ENCODE results near the gene TOB1. TPM values are rescaled to one million over a fixed set of nuclear protein-coding genes. Genes with fewer than 3 reads are reported as not detected.

Gene TOB1
- polyA plus RNA-seq, 1 experiment, result 20.3 TPM

- POLR2A ChIA-PET, result interaction anchor here (7.7 kb wide), 1 partner anchor 17 kb away, joined by 79 read pairs; the partner anchor contains the start of gene TOB1
These were observed 17.4 kb downstream of the TOB1 start for GRCh38 chr17:50848711-50849110.

DNA sequence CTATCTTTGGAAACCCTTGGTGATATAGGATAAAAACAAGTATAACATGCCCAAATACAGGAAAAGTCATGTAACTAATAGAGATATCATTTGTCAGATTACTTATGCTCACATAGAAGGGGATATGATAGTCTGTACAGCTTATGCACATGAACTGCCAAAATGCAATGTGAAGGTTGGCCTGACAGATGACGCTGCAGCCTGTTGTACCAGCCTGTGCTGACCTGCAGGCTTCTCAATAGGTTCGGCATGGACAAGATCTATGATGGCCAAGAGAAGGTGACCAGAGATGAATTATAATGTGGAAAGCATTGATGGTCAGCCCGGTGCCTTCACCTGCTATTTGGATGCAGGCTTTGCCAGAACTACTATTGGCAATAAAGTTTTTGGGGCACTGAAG is 18.1 kb downstream of the TOB1 start:
- DNase-seq (ENCODE audit: low read depth, low spot score), result no peak
- Histone ChIP-seq H3K9me3 (ENCODE audit: control insufficient read depth, insufficient read depth, low read length) (no peaks in the 10 kb centered on the region), H3K27ac (ENCODE audit: low read depth, low read length) (no peak overlapping the region), H3K4me3 (ENCODE audit: low read depth, low read length) (no peak overlapping the region), H3K27me3 (ENCODE audit: control insufficient read depth, insufficient read depth, low read length) (no peaks in the 10 kb centered on the region)
- POLR2A ChIA-PET, result interaction anchor here (7.7 kb wide), 1 partner anchor 18 kb away, joined by 79 read pairs; the partner anchor contains the start of gene TOB1
- CTCF ChIA-PET, result interaction anchor here (1.0 to 1.7 kb wide), 3 partner anchors 16 to 65 kb away, joined by 3 to 7 read pairs (median 4); no protein-coding TSS in a partner anchor
- TF ChIP-seq, protein P1, sequence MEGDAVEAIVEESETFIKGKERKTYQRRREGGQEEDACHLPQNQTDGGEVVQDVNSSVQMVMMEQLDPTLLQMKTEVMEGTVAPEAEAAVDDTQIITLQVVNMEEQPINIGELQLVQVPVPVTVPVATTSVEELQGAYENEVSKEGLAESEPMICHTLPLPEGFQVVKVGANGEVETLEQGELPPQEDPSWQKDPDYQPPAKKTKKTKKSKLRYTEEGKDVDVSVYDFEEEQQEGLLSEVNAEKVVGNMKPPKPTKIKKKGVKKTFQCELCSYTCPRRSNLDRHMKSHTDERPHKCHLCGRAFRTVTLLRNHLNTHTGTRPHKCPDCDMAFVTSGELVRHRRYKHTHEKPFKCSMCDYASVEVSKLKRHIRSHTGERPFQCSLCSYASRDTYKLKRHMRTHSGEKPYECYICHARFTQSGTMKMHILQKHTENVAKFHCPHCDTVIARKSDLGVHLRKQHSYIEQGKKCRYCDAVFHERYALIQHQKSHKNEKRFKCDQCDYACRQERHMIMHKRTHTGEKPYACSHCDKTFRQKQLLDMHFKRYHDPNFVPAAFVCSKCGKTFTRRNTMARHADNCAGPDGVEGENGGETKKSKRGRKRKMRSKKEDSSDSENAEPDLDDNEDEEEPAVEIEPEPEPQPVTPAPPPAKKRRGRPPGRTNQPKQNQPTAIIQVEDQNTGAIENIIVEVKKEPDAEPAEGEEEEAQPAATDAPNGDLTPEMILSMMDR (IDR thresholded peaks at IDR 0.05; ENCODE audit: low read depth, low read length), result no peak

More at GRCh38 chr17:50848711-50849110, 17.4 kb downstream of the TOB1 start:
- Histone ChIP-seq H3K9me3 (ENCODE audit: control insufficient read depth, insufficient read depth, low read length) (no peaks in the 10 kb centered on the region), H3K27ac (ENCODE audit: low read depth, low read length) (no peak overlapping the region), H3K27me3 (ENCODE audit: control insufficient read depth, insufficient read depth, low read length) (no peaks in the 10 kb centered on the region), H3K4me3 (ENCODE audit: low read depth, low read length) (no peak overlapping the region)
- DNase-seq (ENCODE audit: low read depth, low spot score), result no peak
- CTCF ChIA-PET, result interaction anchor here (0.7 to 1.7 kb wide), 3 partner anchors 14 to 305 kb away, joined by 3 to 7 read pairs (median 4); partner anchors contain the start of gene NME1
- TF ChIP-seq, protein P1 (IDR thresholded peaks at IDR 0.05; ENCODE audit: low read depth, low read length), result no peak

DNA sequence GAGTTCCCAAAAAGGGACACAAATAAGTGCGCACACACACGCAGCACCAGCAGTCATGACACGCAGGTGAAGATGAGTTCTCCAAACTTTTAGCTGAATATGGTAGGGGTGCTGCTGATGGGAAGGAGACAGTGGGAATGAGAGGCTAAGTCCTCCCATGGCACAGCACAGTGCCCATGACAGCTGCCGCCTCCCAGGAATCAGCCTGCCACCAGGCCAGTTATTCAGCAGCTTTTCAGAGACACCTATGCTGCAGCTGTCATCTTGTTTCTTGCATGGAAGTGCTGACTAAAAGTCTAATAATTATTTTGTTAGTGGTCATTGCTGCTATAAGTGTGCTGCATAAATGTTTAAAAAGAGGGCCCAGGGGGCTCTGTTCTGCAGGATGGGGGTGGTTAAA is 18.6 kb downstream of the TOB1 start:
- Histone ChIP-seq H3K4me3 (ENCODE audit: low read depth, low read length) (no peak overlapping the region), H3K27me3 (ENCODE audit: control insufficient read depth, insufficient read depth, low read length) (no peaks in the 10 kb centered on the region), H3K27ac (ENCODE audit: low read depth, low read length) (no peak overlapping the region), H3K9me3 (ENCODE audit: control insufficient read depth, insufficient read depth, low read length) (no peaks in the 10 kb centered on the region)
- ChIA-PET POLR2A (interaction anchor here (7.7 kb wide), 1 partner anchor 18 kb away, joined by 79 read pairs; the partner anchor contains the start of gene TOB1), CTCF (interaction anchor here (0.6 to 1.7 kb wide), 5 partner anchors 16 to 238 kb away, joined by 3 to 7 read pairs (median 4); no protein-coding TSS in a partner anchor)
- no peak for DNase-seq (ENCODE audit: low read depth, low spot score)
- TF ChIP-seq, protein P1 (IDR thresholded peaks at IDR 0.05; ENCODE audit: low read depth, low read length), result no peak

DNA sequence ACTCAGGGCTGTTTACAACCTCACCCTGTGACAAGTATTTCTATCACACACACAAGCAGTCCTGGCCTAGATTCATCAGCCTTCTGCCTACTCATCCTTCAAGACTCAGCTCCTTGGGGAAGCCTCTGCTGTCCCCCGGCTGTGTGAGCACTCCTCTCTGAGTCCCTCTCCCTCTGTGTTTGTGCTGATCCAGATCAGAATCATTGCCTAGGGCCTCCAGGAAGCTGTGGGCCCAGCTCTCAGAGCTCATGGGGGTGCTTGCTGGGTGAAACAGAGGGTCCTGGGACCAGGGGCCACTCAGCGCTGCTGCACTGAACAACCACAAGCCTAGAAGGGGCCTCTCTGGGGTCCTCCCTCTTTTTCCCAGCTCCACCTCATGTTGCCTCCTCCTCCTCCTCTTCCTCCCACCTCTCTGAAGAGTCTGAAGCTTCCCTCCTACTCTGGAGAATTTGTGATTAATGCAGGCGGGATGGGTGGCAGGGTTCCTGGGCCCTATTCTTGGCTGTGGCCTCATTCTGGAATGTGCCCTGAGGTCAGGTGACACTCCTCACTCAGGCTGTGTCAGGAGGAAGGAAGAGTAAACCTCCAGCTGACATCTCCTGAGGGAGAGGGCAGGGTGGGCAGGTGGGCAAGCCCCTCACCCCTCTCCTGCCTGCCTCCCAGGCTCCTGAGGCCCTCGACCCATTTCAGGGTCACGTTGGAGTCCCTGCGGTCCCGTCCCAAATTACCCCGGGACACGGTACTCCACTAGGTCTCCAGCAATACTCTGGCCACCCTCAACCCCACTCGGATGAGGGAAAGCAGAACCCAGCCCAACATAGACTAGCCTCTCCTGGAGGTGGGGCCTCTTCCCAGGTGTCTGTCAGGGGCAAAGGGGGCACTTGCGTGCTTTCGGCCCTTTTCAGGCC is 20.7 kb downstream of the TOB1 start:
- Histone ChIP-seq H3K4me3 (ENCODE audit: low read depth, low read length) (no peak overlapping the region), H3K27ac (ENCODE audit: low read depth, low read length) (no peak overlapping the region), H3K27me3 (ENCODE audit: control insufficient read depth, insufficient read depth, low read length) (no peaks in the 10 kb centered on the region), H3K9me3 (ENCODE audit: control insufficient read depth, insufficient read depth, low read length) (no peaks in the 10 kb centered on the region)
- TF ChIP-seq, protein P1 (IDR thresholded peaks at IDR 0.05; ENCODE audit: low read depth, low read length), result no peak
- ChIA-PET CTCF (interaction anchor here (1.0 to 6.5 kb wide), 4 partner anchors 8 to 155 kb away, joined by 3 to 192 read pairs (median 6); no protein-coding TSS in a partner anchor), POLR2A (interaction anchor here (1.1 kb wide), 1 partner anchor 21 kb away, joined by 9 read pairs; the partner anchor contains the start of gene TOB1)
- DNase-seq (ENCODE audit: low read depth, low spot score), result no peak
